Subcutaneous adipose tissue (tissue), 4 donors: ENCODE measurements around the gene RTKN2. TPM values are rescaled to one million over a fixed set of nuclear protein-coding genes. Genes with fewer than 3 reads are reported as not detected.

Experiments
- total RNA-seq, 4 donors: library from RNA; depleted of rRNA; stranded (reverse); fragments of >200 nt; gene quantifications; one replicate each; pipeline ENCODE4 v1.1.0, GENCODE V29; 2016
- TF ChIP-seq, protein P1 (sequence below): fragments of 450-650 bp; IDR thresholded peaks from one replicate; pipeline ENCODE4 v1.5.1; 2016; ENCODE audit warnings: low read depth, mild to moderate bottlenecking, control low read depth, antibody characterized with exemption, moderate library complexity

RTKN2 gene, protein sequence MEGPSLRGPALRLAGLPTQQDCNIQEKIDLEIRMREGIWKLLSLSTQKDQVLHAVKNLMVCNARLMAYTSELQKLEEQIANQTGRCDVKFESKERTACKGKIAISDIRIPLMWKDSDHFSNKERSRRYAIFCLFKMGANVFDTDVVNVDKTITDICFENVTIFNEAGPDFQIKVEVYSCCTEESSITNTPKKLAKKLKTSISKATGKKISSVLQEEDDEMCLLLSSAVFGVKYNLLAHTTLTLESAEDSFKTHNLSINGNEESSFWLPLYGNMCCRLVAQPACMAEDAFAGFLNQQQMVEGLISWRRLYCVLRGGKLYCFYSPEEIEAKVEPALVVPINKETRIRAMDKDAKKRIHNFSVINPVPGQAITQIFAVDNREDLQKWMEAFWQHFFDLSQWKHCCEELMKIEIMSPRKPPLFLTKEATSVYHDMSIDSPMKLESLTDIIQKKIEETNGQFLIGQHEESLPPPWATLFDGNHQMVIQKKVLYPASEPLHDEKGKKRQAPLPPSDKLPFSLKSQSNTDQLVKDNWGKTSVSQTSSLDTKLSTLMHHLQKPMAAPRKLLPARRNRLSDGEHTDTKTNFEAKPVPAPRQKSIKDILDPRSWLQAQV
- 1 to 10 TPM in 1 of 4 donors, under 1 TPM in 3; 0.44 to 1.5 (median 0.71) TPM for total RNA-seq

DNA sequence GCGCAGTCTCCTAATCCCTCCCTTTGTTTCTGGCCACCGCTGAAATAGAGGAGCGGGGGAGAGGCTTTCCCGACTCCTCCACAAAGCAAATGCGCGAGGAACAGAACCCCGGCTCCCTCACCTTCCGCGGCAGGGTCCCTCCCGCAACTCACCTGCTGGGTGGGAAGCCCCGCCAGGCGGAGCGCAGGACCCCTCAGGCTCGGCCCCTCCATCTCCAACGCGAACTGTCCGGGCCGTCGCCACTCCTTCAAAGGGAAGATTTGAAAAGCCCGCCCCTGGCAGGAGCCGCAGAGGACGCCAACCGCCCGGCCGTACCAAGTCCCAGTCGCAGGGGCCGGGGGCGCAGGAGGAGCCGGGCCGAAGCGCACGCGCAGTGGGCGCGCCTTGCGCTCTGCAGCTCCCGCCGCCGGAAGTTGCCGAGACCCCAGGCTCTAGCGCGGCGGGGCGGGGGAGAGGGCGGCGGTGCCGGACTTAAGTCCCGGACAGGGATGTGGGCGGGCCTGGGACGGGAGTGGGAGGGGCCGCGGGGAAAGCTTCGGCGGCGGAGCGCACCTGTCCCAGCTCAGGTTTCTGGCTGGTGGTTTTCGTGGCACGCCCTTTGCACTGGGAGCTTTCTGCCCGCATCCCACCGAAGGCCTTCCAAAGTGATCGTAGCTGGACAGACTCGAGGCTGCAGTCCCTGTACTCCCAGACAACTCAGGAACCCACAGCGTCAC lies at the start of gene RTKN2:
Gene RTKN2, minus strand, starts transcription at position 446 of the 716 bp plus-strand sequence. Its CDS starts 234 bp downstream, at position 212.
- TF ChIP-seq, protein P1, sequence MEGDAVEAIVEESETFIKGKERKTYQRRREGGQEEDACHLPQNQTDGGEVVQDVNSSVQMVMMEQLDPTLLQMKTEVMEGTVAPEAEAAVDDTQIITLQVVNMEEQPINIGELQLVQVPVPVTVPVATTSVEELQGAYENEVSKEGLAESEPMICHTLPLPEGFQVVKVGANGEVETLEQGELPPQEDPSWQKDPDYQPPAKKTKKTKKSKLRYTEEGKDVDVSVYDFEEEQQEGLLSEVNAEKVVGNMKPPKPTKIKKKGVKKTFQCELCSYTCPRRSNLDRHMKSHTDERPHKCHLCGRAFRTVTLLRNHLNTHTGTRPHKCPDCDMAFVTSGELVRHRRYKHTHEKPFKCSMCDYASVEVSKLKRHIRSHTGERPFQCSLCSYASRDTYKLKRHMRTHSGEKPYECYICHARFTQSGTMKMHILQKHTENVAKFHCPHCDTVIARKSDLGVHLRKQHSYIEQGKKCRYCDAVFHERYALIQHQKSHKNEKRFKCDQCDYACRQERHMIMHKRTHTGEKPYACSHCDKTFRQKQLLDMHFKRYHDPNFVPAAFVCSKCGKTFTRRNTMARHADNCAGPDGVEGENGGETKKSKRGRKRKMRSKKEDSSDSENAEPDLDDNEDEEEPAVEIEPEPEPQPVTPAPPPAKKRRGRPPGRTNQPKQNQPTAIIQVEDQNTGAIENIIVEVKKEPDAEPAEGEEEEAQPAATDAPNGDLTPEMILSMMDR: no peak

DNA sequence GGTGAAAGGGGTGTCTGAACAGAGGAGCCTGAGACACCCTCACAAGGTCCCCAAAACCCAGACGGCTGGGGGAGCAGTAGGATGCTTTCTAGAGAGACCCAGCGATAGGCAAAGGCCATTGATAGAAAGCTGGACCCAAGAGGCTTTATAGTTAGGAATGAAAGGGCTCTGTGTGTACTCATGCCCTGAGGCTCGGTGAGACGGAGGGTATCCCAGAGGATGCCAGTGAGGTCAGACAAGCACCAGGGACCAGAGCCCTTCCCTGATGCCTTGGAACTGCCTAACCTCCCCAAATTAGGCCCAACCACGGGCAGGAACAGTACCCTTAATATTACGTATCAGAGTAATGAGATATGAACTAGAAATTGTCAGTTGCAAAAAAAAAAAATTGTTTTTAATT lies 48.6 kb upstream of the RTKN2 start:
- TF ChIP-seq, protein P1: no peak

DNA sequence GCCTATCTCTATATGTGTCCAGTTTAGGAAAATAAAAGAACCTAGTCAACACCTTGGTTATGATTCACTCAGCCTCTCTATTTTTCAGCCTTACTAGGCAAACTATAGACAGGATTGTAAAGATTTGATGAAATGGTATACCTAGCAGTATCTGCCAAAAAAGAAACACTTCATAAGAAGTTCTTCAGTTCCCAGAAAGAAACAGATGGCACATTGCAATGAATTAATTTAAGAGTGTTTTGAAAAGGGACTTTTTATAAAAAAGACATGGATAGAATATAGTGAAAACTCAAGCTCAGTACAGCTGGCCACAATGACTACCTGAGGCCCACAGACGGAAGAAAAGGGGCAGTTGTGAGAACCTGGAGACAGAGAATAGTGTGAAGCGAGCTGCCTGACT lies 40.6 kb upstream of the RTKN2 start:
- TF ChIP-seq, protein P1: no peak

DNA sequence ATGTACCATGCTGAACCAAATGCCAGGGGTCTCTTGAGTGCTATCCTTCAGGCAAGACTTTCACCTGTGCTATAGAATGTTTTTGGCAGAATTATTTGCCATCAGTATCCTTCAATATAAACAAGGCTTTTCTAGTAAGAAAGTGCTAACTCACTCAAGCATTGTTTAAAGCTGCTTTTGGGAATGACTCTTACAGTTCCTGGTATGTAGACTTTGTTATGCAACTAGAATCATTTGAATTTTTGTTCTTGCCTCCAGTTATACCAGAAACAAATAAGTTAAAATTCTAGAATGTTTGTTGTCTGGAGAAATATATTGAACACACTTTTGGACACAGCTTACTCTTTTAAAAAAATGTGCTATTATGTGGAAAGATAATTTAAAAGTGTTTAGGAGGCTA lies 39.5 kb upstream of the RTKN2 start:
- TF ChIP-seq, protein P1: no peak

DNA sequence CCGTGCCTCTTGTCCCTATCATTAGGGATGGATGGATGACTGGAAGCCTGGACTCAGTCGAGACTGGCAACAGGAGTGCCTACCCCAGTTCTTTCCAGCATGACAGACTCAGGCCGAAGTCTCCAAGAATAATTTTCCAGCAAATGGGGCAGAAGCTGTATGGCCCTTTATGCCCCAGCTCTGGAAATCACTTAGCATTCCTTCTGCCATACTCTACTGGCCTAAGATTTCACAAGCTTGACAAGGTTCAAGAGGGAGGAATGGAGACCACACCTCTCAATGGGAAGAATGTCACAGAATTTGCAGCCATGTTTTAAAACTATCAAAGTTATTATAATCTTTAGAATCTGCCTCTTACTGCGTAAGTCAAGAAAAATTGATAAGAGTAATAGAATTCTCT lies 39.0 kb upstream of the RTKN2 start:
- TF ChIP-seq, protein P1: no peak

DNA sequence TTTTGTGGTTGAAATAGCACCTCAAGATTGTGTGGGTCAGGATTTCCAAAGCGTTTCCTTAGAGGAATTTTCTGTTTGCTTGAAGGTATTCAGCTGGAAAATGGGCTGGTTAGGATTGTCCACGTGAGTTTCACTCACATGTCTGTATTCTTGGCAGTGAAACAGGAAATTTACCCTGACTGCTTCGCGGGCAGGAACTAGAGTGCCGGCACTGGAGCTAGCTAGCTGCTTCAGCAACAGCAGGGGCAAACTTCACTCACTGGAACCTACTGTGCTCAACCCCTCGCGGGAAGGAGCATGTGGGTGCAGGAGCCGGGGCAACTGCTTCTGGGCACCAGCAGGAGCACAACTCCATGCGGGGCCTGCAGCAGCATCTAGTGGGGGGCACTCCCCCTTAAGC lies 38.0 kb upstream of the RTKN2 start:
- TF ChIP-seq, protein P1: no peak

DNA sequence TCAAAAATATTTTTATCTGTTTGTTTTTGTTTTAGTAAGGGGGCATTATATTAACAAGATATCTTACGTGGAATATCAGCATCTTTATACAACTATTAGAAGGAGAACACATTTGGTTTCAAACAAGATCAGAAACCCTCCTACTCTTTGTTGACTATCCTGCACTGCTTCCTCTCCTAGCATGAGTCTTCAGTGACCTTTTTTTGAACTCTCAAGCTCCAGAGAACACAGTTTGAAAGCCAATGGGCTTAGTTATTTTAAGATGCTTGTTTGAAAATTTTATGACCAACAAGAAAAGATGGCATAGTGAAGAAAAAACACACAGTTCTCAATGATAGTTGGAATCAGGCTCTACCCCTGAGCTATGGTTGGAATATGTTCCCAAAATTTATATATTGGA lies 37.2 kb upstream of the RTKN2 start:
- TF ChIP-seq, protein P1: no peak
